GM21737 (cell line): ENCODE results near the gene GSTT2.
"Not testable (repeated sequence)": the region's sequence is repeated elsewhere in the genome, so short reads cannot be mapped to it uniquely, and the experiment has no call there.

Experiments used
- ATAC-seq: cut with Tn5 transposase; IDR thresholded peaks from one replicate; pipeline ENCODE4 v1.9.1; 2021; ENCODE audit warnings: mild to moderate bottlenecking, moderate library complexity; ENCODE audit not compliant: unreplicated experiment

The GSTT2 gene

GRCh38 chr22:23979557-23980240, at the start of gene GSTT2:
TSS of gene GSTT2 (plus strand) at chr22:23980134.
- not testable (repeated sequence) for ATAC-seq

- no peak for ATAC-seq
These were observed 41.5 kb upstream of the GSTT2 start for GRCh38 chr22:23938328-23939016.

- ATAC-seq = no peak
These were observed 40.9 kb upstream of the GSTT2 start for GRCh38 chr22:23939017-23939357.

GRCh38 chr22:23940166-23940565, 39.8 kb upstream of the GSTT2 start:
- not testable (repeated sequence) for ATAC-seq

GRCh38 chr22:23947391-23947790, 32.5 kb upstream of the GSTT2 start:
- not testable (repeated sequence) for ATAC-seq

GRCh38 chr22:23949764-23950163, 30.2 kb upstream of the GSTT2 start:
- not testable (repeated sequence) for ATAC-seq

- ATAC-seq = not testable (repeated sequence)
These were observed 28.6 kb upstream of the GSTT2 start for GRCh38 chr22:23951383-23951782.

GRCh38 chr22:23952794-23953405, 27.0 kb upstream of the GSTT2 start:
- ATAC-seq = not testable (repeated sequence)

GRCh38 chr22:23953485-23953884, 26.4 kb upstream of the GSTT2 start:
- ATAC-seq = not testable (repeated sequence)

- ATAC-seq = not testable (repeated sequence)
These were observed 25.5 kb upstream of the GSTT2 start for GRCh38 chr22:23954193-23954990.

GRCh38 chr22:23954991-23955305, 25.0 kb upstream of the GSTT2 start:
- not testable (repeated sequence) for ATAC-seq

GRCh38 chr22:23955886-23956285, 24.0 kb upstream of the GSTT2 start:
- ATAC-seq = not testable (repeated sequence)

GRCh38 chr22:23956301-23956900, 23.5 kb upstream of the GSTT2 start:
- ATAC-seq = not testable (repeated sequence)

GRCh38 chr22:23961084-23961771, 18.7 kb upstream of the GSTT2 start, which contains the start of gene GSTT2B:
TSS of gene GSTT2B (minus strand) at chr22:23961195. CDS start at chr22:23961131, 64 bp downstream.
- not testable (repeated sequence) for ATAC-seq

GRCh38 chr22:23966094-23966493, 13.8 kb upstream of the GSTT2 start:
- peak; percentile 35 for ATAC-seq

GRCh38 chr22:23966568-23966967, 13.4 kb upstream of the GSTT2 start, which contains the start of gene DDTL:
TSS of gene DDTL (plus strand) at chr22:23966888. CDS start at chr22:23966915, 27 bp downstream.
- peak; percentile 77 for ATAC-seq

- no peak for ATAC-seq
These were observed 10.9 kb upstream of the GSTT2 start for GRCh38 chr22:23969071-23969470.

- ATAC-seq = no peak
These were observed 9.7 kb upstream of the GSTT2 start for GRCh38 chr22:23970201-23970641.

GRCh38 chr22:23970816-23971486, 9.0 kb upstream of the GSTT2 start:
- ATAC-seq = no peak
